HG03159 (cell line): Measurements from ENCODE around the gene PRPF39.
"Not testable (repeated sequence)": the region's sequence is repeated elsewhere in the genome, so short reads cannot be mapped to it uniquely, and the experiment has no call there.

ENCODE experiments used
- ATAC-seq: cut with Tn5 transposase; IDR thresholded peaks from one replicate; pipeline ENCODE4 v1.9.1; 2021; ENCODE audit warnings: mild to moderate bottlenecking, moderate library complexity; ENCODE audit not compliant: unreplicated experiment

The PRPF39 gene

GRCh38 chr14:45083976-45084722, at the start of gene PRPF39:
Gene PRPF39 (plus strand): TSS chr14:45084116. CDS start chr14:45095240, 11,124 bp downstream.
- ATAC-seq: peak; percentile 89

- ATAC-seq: no peak
Measured at GRCh38 chr14:45034730-45035129, 49.2 kb upstream of the PRPF39 start.

GRCh38 chr14:45038256-45038655, 45.7 kb upstream of the PRPF39 start:
- ATAC-seq: no peak

GRCh38 chr14:45038865-45039264, 45.1 kb upstream of the PRPF39 start:
- no peak for ATAC-seq

- ATAC-seq: no peak
Measured at GRCh38 chr14:45039390-45039789, 44.5 kb upstream of the PRPF39 start.

- ATAC-seq: no peak
Measured at GRCh38 chr14:45041641-45042040, 42.3 kb upstream of the PRPF39 start.

- ATAC-seq: no peak
Measured at GRCh38 chr14:45044638-45045037, 39.3 kb upstream of the PRPF39 start.

GRCh38 chr14:45048385-45048784, 35.5 kb upstream of the PRPF39 start:
- no peak for ATAC-seq

- ATAC-seq: no peak
Measured at GRCh38 chr14:45051180-45051579, 32.7 kb upstream of the PRPF39 start.

GRCh38 chr14:45051896-45052295, 32.0 kb upstream of the PRPF39 start:
- no peak for ATAC-seq

GRCh38 chr14:45057349-45057748, 26.6 kb upstream of the PRPF39 start:
- ATAC-seq: no peak

GRCh38 chr14:45057881-45058364, 26.0 kb upstream of the PRPF39 start:
- ATAC-seq: no peak

GRCh38 chr14:45060551-45060950, 23.4 kb upstream of the PRPF39 start:
- no peak for ATAC-seq

GRCh38 chr14:45065540-45065939, 18.4 kb upstream of the PRPF39 start:
- no peak for ATAC-seq

- no peak for ATAC-seq
Measured at GRCh38 chr14:45065956-45066355, 18.0 kb upstream of the PRPF39 start.

- ATAC-seq: no peak
Measured at GRCh38 chr14:45066667-45067066, 17.2 kb upstream of the PRPF39 start.

GRCh38 chr14:45068396-45068795, 15.5 kb upstream of the PRPF39 start:
- ATAC-seq: no peak

GRCh38 chr14:45070215-45070614, 13.7 kb upstream of the PRPF39 start:
- ATAC-seq: no peak

- no peak for ATAC-seq
Measured at GRCh38 chr14:45072126-45072525, 11.8 kb upstream of the PRPF39 start.

- no peak for ATAC-seq
Measured at GRCh38 chr14:45073231-45073879, 10.6 kb upstream of the PRPF39 start.

GRCh38 chr14:45078323-45078722, 5.6 kb upstream of the PRPF39 start:
- ATAC-seq: no peak

- ATAC-seq: not testable (repeated sequence)
Measured at GRCh38 chr14:45080416-45080968, 3.4 kb upstream of the PRPF39 start.
